T47D (cell line): ENCODE data around the gene IMP3.

ENCODE experiments used
- DNase-seq, 2 experiments: peaks; one replicate each; pipeline versions ENCODE4 v3.0.0 to v3.0.0-alpha.2; 2011 to 2012; ENCODE audit warnings: low read depth in 1 of 2, low spot score in 1 of 2
- JUND ChIP-seq: IDR thresholded peaks from 2 replicates; pipeline ENCODE4 v1.6.1; 2012; ENCODE audit warnings: low read depth
- in situ Hi-C: cut with HindIII; loops from 2 replicates; pipeline ENCODE4 v1.10.0; 2016; ENCODE audit warnings: low sequenced_read_pairs, low pct_unique_long_range_greater_than_20kb

The IMP3 gene

DNA sequence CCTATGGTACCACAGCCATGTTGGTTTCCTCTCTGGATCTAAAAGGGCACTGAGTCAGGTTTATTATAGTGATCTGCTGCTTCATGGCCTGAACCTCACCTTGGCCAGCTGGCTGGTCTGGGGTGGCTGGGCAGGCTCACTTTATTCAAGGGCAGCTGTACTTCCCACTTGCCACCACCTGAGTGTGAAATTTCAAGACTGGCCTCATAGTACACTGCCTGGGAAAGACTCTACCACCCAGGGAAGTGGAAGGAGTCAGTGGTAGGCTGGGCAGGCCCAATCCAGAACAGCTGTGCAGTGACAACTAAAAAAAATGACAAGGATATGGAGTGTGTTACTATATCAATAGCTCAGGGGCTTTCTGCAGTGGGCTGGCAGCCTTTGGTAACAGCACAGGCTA is 23.3 kb downstream of the IMP3 start:
- no peak for DNase-seq
- in situ Hi-C loops = no loop called here
- TF ChIP-seq JUND = no peak

DNA sequence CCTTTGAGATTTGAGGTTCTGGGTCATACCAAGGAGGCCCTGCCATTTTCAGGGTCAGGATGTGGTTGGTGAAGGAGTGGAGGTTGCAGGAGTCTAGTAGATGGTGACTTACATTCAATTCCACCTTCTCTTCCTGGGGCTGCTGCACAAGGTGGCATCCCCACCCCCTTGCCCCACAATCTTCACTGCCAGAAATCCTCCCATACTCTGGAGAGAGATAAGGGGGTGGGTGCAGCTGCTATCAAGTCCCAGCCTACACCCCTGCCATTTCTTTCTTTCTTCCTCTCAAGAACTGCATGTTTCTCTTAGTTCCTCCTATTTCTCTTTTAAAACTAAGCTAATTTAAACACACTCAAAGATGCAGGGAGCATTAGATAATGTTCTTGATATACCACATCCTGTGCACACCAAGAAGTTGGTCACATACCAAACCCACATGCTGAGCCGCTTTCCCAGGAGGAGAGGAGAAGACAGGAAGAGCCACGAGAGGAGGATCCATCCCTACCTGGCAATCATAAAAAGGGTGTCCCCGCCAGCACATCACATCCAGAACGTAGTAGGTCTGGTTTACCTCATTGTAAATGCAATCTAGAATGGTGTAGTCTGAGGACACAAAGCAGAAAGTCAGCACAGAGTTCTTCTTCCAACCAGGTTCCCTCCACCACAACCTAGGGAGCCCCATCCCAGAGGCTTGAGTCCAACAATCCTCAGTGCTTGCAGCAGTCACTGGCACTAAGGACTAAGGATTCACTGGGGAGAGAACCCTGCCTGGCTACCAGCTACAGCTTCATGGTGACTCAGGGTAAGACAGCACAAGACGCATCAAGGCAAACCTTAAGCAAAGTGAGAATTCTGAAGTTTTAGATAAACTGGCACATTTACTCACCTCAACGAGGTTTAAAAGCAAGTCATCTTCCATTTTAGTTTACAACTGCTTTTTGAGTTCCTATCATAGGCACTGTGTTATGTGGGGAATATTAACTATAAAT is 33.0 kb downstream of the IMP3 start:
- no peak for DNase-seq
- in situ Hi-C loops = no loop called here
- TF ChIP-seq JUND = no peak

DNA sequence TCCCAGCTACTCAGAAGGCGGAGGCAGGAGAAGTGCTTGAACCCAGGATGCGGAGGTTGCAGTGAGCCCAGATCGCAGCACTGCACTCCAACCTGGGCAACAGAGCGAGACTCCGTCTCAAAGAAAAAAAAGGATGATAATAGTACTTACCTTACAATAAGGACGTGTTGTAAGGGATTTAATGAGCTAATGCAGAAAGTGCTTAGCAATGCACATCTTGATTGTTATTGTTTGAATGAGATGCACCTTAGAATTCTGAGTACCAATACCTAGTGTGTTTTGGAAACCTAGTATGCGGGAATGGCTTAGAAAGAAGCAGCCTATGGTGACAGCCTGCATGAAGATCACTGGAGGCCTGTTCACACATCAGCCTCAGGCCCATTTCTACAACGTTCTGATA is 34.0 kb downstream of the IMP3 start:
- no peak for DNase-seq
- TF ChIP-seq JUND = no peak
- in situ Hi-C loops = no loop called here

DNA sequence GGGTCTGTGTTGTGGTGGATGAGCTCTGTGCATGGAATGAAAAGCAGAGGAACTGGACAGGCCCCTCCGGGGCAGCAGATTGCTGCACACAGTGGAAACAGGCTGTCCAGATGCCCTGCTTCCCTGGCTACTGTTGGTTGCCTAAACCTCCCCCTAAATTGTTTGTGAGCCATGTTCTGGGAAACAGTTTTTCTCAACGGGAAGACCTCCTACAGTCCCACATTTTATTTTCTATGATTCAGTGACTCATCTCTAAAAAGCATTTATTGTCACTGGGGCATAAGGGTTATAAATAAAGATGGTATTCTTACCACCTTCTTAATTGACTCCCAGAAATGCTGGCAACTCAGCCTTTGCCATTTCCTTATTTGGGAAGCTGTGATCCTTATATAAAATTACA is 40.6 kb downstream of the IMP3 start:
- in situ Hi-C loops = no loop called here
- no peak for TF ChIP-seq JUND
- no peak for DNase-seq

DNA sequence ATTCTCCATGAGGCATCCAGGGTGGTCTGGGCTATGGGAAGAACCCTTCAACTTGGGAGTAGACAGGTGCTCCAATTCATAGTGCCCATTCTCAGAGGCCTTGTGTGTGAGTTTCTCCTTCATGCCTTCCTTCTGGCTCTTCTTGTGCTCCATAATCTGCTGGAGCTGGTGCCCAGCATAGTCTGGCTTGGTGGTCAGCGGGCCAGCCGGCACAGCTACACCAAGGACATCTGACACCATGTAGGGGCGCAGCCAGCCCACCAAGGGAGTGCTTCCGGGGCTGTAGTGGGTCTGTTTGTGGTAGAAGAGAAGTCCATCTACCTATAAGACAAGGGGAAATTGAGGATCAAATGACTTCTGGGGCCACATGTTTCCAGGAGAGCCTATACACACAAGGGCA is 41.7 kb downstream of the IMP3 start:
- in situ Hi-C loops = no loop called here
- no peak for TF ChIP-seq JUND
- no peak for DNase-seq

- TF ChIP-seq JUND = no peak
- in situ Hi-C loops = no loop called here
- DNase-seq = no peak
These were observed 42.2 kb downstream of the IMP3 start for GRCh38 chr15:75597667-75598341.

DNA sequence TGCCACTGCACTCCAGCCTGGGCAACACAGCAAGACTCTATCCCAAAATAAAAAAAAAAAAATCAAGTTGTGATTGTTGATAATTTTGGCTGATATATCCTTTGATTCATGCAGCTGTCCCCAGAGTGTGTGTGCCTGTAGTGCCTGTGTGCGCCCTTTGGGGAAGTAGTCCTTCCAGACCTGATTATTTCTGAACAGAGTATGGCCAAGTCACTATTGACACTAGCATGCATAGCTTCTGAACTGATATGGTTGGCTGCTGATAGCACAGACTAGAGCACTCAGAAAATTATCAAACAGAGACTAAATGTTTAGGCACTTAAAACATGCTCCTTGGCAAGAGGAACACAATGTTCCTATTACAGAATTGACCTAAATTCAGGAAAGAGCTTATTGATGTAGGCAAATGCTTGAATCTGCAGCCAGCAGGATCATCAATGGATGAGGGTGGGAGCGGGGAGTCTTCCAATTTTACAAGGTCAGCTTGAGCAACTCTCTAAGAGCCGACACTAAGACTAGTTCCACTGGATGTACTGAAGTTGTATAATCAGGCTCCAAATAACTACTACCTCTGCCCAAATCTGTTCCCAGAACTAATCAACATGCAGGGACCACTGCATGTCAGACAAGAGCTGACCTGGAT is 43.2 kb downstream of the IMP3 start:
- no peak for TF ChIP-seq JUND
- in situ Hi-C loops = no loop called here
- no peak for DNase-seq

DNA sequence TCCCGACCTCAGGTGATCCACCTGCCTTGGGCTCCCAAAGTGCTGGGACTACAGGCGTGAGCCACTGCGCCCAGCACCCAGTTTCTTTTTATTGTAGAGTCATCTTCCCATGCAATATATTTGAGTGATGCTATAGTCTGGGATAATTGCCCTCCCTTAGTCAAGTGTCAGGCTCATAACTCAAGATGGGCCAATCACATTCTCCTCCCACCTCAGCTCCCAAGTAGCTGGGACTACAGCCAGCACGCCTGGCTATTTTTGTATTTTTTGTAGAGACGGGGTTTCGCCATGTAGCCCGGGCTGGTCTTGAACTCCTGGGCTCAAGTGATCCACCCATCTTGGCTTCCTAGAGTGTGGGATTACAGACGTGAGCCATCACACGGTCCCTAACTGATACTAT is 45.7 kb downstream of the IMP3 start:
- no peak for TF ChIP-seq JUND
- in situ Hi-C loops = no loop called here
- DNase-seq = no peak

GRCh38 chr15:75591655-75592364 is 48.2 kb downstream of the IMP3 start:
- no peak for DNase-seq
- in situ Hi-C loops = no loop called here
- TF ChIP-seq JUND = no peak

DNA sequence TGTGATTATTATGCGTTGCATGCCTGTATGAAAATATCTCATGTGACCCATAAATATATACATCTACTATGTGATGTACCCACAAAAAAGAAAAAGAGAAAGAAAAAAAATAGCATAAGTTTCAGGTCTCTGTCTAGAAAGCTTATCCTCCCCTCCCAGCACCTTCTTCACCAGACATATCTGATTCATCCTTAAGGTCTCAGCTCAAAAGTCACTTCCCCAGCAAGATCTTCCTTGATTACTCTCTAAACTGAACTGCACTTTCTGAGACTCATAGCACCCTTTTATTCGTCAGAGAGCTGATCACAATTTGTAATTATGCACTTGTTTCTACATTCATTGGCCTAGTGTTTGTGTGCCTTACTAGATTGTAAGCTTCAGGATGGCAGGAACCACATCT is 49.8 kb downstream of the IMP3 start:
- DNase-seq = no peak

More for the DNA sequence above, 49.8 kb downstream of the IMP3 start:
- in situ Hi-C loops = no loop called here
- no peak for TF ChIP-seq JUND
